ENCODE results near the gene DNAH10. TPM values are rescaled to one million over a fixed set of nuclear protein-coding genes. Genes with fewer than 3 reads are reported as not detected.

The DNAH10 gene
- total and polyA plus RNA-seq, 2 of the 13 experiments (the other 11 are each of a cell fraction or from before 2014, with no cell fraction given), result 0.01 to 0.02 TPM

DNA sequence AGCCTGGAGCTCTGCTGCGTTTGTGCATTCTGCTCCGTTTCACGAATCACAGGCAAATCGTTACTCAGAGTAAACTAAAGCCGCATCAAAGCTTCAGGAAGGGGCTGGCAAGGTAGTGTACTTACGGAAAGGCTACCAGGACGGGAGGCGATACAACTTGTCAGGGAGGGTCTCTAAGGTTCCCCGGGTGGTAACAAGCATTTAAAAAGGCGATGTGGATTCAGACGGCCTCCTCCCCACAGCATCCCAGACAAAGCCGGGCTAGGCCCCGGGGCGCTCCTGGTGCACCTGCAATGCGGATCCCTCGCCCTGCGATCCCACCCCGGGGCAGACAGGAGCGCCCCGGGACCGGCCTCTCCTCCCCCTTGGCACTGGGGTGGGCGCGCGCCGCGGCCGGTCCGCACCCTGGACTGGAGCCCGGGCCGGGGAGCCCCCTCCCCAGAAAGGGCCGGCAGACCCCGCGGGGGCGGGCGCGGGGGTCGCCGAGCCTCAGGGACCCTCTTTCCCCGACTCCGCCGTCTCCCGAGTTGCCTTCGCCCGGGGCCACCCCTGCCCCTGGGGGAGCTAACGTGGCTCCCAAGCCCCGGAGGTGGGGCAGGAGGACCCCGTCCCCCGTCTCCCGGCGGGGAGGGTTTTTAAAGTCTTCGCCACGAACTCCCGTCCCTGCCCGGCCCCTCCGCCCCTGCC lies 209.8 kb downstream of the DNAH10 start (continued):
- TF ChIP-seq, protein P1, sequence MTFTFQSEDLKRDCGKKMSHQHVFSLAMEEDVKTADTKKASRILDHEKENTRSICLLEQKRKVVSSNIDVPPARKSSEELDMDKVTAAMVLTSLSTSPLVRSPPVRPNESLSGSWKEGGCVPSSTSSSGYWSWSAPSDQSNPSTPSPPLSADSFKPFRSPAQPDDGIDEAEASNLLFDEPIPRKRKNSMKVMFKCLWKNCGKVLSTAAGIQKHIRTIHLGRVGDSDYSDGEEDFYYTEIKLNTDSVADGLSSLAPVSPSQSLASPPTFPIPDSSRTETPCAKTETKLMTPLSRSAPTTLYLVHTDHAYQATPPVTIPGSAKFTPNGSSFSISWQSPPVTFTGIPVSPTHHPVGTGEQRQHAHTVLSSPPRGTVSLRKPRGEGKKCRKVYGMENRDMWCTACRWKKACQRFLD (CRISPR knock-in tag; IDR thresholded peaks at IDR 0.05; ENCODE audit: borderline replicate concordance), result no peak
- TF ChIP-seq, protein P2, sequence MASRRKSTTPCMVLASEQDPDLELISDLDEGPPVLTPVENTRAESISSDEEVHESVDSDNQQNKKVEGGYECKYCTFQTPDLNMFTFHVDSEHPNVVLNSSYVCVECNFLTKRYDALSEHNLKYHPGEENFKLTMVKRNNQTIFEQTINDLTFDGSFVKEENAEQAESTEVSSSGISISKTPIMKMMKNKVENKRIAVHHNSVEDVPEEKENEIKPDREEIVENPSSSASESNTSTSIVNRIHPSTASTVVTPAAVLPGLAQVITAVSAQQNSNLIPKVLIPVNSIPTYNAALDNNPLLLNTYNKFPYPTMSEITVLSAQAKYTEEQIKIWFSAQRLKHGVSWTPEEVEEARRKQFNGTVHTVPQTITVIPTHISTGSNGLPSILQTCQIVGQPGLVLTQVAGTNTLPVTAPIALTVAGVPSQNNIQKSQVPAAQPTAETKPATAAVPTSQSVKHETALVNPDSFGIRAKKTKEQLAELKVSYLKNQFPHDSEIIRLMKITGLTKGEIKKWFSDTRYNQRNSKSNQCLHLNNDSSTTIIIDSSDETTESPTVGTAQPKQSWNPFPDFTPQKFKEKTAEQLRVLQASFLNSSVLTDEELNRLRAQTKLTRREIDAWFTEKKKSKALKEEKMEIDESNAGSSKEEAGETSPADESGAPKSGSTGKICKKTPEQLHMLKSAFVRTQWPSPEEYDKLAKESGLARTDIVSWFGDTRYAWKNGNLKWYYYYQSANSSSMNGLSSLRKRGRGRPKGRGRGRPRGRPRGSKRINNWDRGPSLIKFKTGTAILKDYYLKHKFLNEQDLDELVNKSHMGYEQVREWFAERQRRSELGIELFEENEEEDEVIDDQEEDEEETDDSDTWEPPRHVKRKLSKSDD (CRISPR knock-in tag; IDR thresholded peaks at IDR 0.05; ENCODE audit: low read depth), result no peak
- TF ChIP-seq, protein P3, sequence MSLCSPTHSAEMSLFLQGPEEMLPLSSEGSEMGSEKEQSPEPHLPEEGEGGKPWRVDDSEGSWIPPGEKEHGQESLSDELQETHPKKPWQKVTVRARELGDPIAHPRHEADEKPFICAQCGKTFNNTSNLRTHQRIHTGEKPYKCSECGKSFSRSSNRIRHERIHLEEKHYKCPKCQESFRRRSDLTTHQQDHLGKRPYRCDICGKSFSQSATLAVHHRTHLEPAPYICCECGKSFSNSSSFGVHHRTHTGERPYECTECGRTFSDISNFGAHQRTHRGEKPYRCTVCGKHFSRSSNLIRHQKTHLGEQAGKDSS (CRISPR knock-in tag; IDR thresholded peaks at IDR 0.05; ENCODE audit: borderline replicate concordance, low read depth), result no peak
- TF ChIP-seq, protein P4, sequence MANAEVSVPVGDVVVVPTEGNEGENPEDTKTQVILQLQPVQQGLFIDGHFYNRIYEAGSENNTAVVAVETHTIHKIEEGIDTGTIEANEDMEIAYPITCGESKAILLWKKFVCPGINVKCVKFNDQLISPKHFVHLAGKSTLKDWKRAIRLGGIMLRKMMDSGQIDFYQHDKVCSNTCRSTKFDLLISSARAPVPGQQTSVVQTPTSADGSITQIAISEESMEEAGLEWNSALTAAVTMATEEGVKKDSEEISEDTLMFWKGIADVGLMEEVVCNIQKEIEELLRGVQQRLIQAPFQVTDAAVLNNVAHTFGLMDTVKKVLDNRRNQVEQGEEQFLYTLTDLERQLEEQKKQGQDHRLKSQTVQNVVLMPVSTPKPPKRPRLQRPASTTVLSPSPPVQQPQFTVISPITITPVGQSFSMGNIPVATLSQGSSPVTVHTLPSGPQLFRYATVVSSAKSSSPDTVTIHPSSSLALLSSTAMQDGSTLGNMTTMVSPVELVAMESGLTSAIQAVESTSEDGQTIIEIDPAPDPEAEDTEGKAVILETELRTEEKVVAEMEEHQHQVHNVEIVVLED (CRISPR knock-in tag; IDR thresholded peaks at IDR 0.05; ENCODE audit: borderline replicate concordance), result no peak; the same call in 1 of the 2 replicates
- TF ChIP-seq, protein P5, sequence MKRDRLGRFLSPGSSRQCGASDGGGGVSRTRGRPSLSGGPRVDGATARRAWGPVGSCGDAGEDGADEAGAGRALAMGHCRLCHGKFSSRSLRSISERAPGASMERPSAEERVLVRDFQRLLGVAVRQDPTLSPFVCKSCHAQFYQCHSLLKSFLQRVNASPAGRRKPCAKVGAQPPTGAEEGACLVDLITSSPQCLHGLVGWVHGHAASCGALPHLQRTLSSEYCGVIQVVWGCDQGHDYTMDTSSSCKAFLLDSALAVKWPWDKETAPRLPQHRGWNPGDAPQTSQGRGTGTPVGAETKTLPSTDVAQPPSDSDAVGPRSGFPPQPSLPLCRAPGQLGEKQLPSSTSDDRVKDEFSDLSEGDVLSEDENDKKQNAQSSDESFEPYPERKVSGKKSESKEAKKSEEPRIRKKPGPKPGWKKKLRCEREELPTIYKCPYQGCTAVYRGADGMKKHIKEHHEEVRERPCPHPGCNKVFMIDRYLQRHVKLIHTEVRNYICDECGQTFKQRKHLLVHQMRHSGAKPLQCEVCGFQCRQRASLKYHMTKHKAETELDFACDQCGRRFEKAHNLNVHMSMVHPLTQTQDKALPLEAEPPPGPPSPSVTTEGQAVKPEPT (CRISPR knock-in tag; IDR thresholded peaks at IDR 0.05; ENCODE audit: low read depth), result no peak
- TF ChIP-seq ZNF772 (CRISPR knock-in tag; IDR thresholded peaks at IDR 0.05), result no peak
- peak; percentile 49; the same call in 1 of the 2 replicates for TF ChIP-seq PHF8 (CRISPR knock-in tag; IDR thresholded peaks at IDR 0.05)
- TF ChIP-seq TCF12 (IDR thresholded peaks at IDR 0.05), result no peak
- no peak for TF ChIP-seq TCF12 (CRISPR knock-in tag; IDR thresholded peaks at IDR 0.05)
- peak; percentile 66 for TF ChIP-seq ASH2L (IDR thresholded peaks at IDR 0.05; ENCODE audit: insufficient read length, low read depth, low read length)
- TF ChIP-seq ZNF790 (CRISPR knock-in tag; IDR thresholded peaks at IDR 0.05; ENCODE audit: borderline replicate concordance), result 0 out of 2 replicates have a peak, but pooled peaks have one; percentile 41
- no peak for TF ChIP-seq YEATS2 (CRISPR knock-in tag; IDR thresholded peaks at IDR 0.05; ENCODE audit: borderline replicate concordance)
- TF ChIP-seq WIZ (CRISPR knock-in tag; IDR thresholded peaks at IDR 0.05), result no peak
- TF ChIP-seq ZNF230 (CRISPR knock-in tag; IDR thresholded peaks at IDR 0.05), result no peak
- TF ChIP-seq MEIS1 (CRISPR knock-in tag; IDR thresholded peaks at IDR 0.05; ENCODE audit: borderline replicate concordance), result no peak
- no peak for TF ChIP-seq ONECUT2 (CRISPR knock-in tag; IDR thresholded peaks at IDR 0.05)
- TF ChIP-seq ZFYVE20 (CRISPR knock-in tag; IDR thresholded peaks at IDR 0.05; ENCODE audit: borderline replicate concordance, low read depth), result no peak
- TF ChIP-seq ISL2 (CRISPR knock-in tag; IDR thresholded peaks at IDR 0.05), result 0 out of 2 replicates have a peak, but pooled peaks have one; percentile 20
- peak; percentile 34; the same call in 1 of the 2 replicates for TF ChIP-seq POLR2G (IDR thresholded peaks at IDR 0.05; ENCODE audit: low read depth, low read length)
- TF ChIP-seq NR2C2 (CRISPR knock-in tag; IDR thresholded peaks at IDR 0.05; ENCODE audit: borderline replicate concordance), result no peak
- TF ChIP-seq GPN1 (CRISPR knock-in tag; IDR thresholded peaks at IDR 0.05; ENCODE audit: borderline replicate concordance), result no peak
